ENCODE data around the gene CCDC39. TPM values are rescaled to one million over a fixed set of nuclear protein-coding genes. Genes with fewer than 3 reads are reported as not detected.

The CCDC39 gene
- total and polyA plus RNA-seq, 9 of the 15 experiments (the other 6 are each of a cell fraction or from before 2014, with no cell fraction given) = not detected

DNA sequence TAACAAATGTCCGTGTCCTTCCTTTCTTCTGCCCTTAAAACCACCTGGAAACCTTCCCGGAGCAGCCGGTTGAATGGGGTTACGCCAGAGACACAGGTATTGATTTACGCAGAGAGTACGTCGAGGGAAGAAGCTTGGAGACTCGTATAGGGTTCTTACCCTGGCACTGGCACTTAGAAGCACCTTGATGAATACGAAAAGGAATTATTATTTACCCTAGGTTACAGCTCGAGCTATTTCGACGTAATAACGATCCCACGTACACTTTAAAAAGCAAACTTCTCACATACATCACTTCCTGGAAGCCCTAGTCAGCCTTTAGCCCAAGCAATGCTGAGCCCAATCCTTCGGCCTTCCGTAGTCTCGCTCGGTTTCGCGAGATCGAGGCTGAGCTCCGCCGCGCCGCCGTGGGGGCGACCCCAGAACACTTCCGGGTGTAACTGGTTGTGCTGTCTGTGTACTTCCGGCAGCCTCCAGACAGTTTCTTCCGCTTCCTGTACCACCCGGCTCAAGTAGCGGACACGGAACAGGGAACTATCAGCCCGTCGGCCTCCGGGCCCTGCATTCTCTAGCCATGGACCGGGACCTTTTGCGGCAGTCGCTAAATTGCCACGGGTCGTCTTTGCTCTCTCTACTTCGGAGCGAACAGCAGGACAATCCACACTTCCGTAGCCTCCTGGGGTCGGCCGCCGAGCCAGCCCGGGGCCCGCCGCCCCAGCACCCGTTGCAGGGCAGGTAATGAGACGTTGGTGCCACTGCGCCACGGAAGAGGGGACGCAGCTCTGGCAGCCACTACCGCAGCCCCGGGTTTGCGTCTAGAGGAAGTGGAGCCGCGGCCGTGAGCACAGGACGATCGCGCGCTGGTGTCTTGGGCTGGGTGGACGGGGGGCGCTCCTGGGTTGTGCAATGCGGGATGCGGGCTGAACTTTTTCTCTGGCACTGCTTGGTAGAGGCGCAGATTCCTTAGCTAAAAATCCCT lies 77.3 kb downstream of the CCDC39 start, which contains the start of gene TTC14 (continued):
- TF ChIP-seq ZNF184 (CRISPR knock-in tag; IDR thresholded peaks at IDR 0.05) (no peak), ZBTB17 (CRISPR knock-in tag; IDR thresholded peaks at IDR 0.05) (no peak), C11orf30 (IDR thresholded peaks at IDR 0.05; ENCODE audit: low read depth) (peak; percentile 79), HNRNPK (IDR thresholded peaks at IDR 0.05; ENCODE audit: low read depth, low read length, poor library complexity, severe bottlenecking) (no peak), FOXA1 (IDR thresholded peaks at IDR 0.05; ENCODE audit: borderline replicate concordance) (no peak), ZNF76 (CRISPR knock-in tag; IDR thresholded peaks at IDR 0.05; ENCODE audit: borderline replicate concordance) (no peak), RBM25 (IDR thresholded peaks at IDR 0.05; ENCODE audit: low read depth, low read length, severe bottlenecking) (no peak), KAT2B (IDR thresholded peaks at IDR 0.05; ENCODE audit: low read depth, low read length) (no peak), JUN (IDR thresholded peaks at IDR 0.05; ENCODE audit: borderline replicate concordance, low read depth, low read length) (no peak), JUN (CRISPR knock-in tag; IDR thresholded peaks at IDR 0.05; ENCODE audit: borderline replicate concordance) (no peak), ZNF124 (CRISPR knock-in tag; IDR thresholded peaks at IDR 0.05) (no peak), ZNF644 (tag; IDR thresholded peaks at IDR 0.05; ENCODE audit: low read depth) (peak; percentile 81; the same call in 1 of the 2 replicates), TBP (optimal IDR thresholded peaks at IDR 0.05; ENCODE audit: low read depth, low read length) (peak; percentile 78)
- TF ChIP-seq, protein P1, sequence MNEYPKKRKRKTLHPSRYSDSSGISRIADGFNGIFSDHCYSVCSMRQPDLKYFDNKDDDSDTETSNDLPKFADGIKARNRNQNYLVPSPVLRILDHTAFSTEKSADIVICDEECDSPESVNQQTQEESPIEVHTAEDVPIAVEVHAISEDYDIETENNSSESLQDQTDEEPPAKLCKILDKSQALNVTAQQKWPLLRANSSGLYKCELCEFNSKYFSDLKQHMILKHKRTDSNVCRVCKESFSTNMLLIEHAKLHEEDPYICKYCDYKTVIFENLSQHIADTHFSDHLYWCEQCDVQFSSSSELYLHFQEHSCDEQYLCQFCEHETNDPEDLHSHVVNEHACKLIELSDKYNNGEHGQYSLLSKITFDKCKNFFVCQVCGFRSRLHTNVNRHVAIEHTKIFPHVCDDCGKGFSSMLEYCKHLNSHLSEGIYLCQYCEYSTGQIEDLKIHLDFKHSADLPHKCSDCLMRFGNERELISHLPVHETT (CRISPR knock-in tag; conservative IDR thresholded peaks at IDR 0.05 in 1 of 2, IDR thresholded peaks at IDR 0.05 in 1 of 2) = peak in 1 of 2 experiments; percentile 92; a peak in 2 of 4 replicates
- TF ChIP-seq, protein P2, sequence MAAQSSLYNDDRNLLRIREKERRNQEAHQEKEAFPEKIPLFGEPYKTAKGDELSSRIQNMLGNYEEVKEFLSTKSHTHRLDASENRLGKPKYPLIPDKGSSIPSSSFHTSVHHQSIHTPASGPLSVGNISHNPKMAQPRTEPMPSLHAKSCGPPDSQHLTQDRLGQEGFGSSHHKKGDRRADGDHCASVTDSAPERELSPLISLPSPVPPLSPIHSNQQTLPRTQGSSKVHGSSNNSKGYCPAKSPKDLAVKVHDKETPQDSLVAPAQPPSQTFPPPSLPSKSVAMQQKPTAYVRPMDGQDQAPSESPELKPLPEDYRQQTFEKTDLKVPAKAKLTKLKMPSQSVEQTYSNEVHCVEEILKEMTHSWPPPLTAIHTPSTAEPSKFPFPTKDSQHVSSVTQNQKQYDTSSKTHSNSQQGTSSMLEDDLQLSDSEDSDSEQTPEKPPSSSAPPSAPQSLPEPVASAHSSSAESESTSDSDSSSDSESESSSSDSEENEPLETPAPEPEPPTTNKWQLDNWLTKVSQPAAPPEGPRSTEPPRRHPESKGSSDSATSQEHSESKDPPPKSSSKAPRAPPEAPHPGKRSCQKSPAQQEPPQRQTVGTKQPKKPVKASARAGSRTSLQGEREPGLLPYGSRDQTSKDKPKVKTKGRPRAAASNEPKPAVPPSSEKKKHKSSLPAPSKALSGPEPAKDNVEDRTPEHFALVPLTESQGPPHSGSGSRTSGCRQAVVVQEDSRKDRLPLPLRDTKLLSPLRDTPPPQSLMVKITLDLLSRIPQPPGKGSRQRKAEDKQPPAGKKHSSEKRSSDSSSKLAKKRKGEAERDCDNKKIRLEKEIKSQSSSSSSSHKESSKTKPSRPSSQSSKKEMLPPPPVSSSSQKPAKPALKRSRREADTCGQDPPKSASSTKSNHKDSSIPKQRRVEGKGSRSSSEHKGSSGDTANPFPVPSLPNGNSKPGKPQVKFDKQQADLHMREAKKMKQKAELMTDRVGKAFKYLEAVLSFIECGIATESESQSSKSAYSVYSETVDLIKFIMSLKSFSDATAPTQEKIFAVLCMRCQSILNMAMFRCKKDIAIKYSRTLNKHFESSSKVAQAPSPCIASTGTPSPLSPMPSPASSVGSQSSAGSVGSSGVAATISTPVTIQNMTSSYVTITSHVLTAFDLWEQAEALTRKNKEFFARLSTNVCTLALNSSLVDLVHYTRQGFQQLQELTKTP (IDR thresholded peaks at IDR 0.05; ENCODE audit: low read depth in 1 of 2, partially characterized antibody in 2 of 2) = no peak

All from K562 (cell line).